Stimulated activated memory B cell treated with anti-CD40 and anti-IgM and Interleukin-4, amounts not matched to agents 10 μg/mL and 1 μg/mL and 100 μg/mL, for 72 hours (primary cell): Measurements from ENCODE around the gene MAPK9.
"Not testable (repeated sequence)": the region's sequence is repeated elsewhere in the genome, so short reads cannot be mapped to it uniquely, and the experiment has no call there.

Source experiments
- ATAC-seq: fragments of 150-1000 bp; cut with Tn5 transposase; 2 replicates; pipeline ENCODE4 v1.10.0; 2021
- H3K27ac Mint-ChIP-seq: one replicate; pipeline ENCODE4 v1.8.0; 2022; ENCODE audit warnings: mild to moderate bottlenecking, mixed read lengths
- H3K27me3 Mint-ChIP-seq: one replicate; pipeline ENCODE4 v1.8.0; 2022; ENCODE audit warnings: mixed read lengths
- H3K36me3 Mint-ChIP-seq: one replicate; pipeline ENCODE4 v1.8.0; 2022; ENCODE audit warnings: mixed read lengths
- H3K4me1 Mint-ChIP-seq: one replicate; pipeline ENCODE4 v1.8.0; 2022; ENCODE audit warnings: mixed read lengths
- H3K4me3 Mint-ChIP-seq: one replicate; pipeline ENCODE4 v1.8.0; 2022; ENCODE audit warnings: mild to moderate bottlenecking, moderate library complexity, mixed read lengths
- H3K9me3 Mint-ChIP-seq: one replicate; pipeline ENCODE4 v1.8.0; 2022; ENCODE audit warnings: mixed read lengths

MAPK9 gene

GRCh38 chr5:180212363-180213255, 79.3 kb downstream of the MAPK9 start:
- Mint-ChIP-seq H3K4me3 (no peak overlapping the region), H3K4me1 (peaks cover 13% of the 10 kb centered on the region)
- no peak for ATAC-seq

GRCh38 chr5:180211761-180212035, 80.2 kb downstream of the MAPK9 start:
- peaks cover 10% of the 10 kb centered on the region for H3K9me3 Mint-ChIP-seq
- H3K27me3 Mint-ChIP-seq, result peaks cover 57% of the 10 kb centered on the region
- no peak for ATAC-seq
- H3K27ac Mint-ChIP-seq, result no peak overlapping the region
- H3K4me1 Mint-ChIP-seq, result peaks cover 13% of the 10 kb centered on the region
- no peak overlapping the region for H3K4me3 Mint-ChIP-seq
- peaks cover 5% of the 10 kb centered on the region for H3K36me3 Mint-ChIP-seq

More at GRCh38 chr5:180212363-180213255, 79.3 kb downstream of the MAPK9 start:
- H3K9me3 Mint-ChIP-seq, result peaks cover 10% of the 10 kb centered on the region
- no peak overlapping the region for H3K27ac Mint-ChIP-seq
- H3K27me3 Mint-ChIP-seq, result peaks cover 48% of the 10 kb centered on the region
- peaks cover 5% of the 10 kb centered on the region for H3K36me3 Mint-ChIP-seq

- Mint-ChIP-seq H3K27ac (no peak overlapping the region), H3K9me3 (peaks cover 10% of the 10 kb centered on the region), H3K4me1 (peaks cover 13% of the 10 kb centered on the region), H3K36me3 (peaks cover 5% of the 10 kb centered on the region), H3K27me3 (peaks cover 62% of the 10 kb centered on the region), H3K4me3 (no peak overlapping the region)
- no peak for ATAC-seq
These were observed 80.7 kb downstream of the MAPK9 start for GRCh38 chr5:180210961-180211760.

- not testable (repeated sequence) for H3K4me3 Mint-ChIP-seq, H3K36me3 Mint-ChIP-seq, ATAC-seq, H3K27ac Mint-ChIP-seq, H3K9me3 Mint-ChIP-seq
- peaks cover 72% of the 10 kb centered on the region for H3K27me3 Mint-ChIP-seq
- H3K4me1 Mint-ChIP-seq, result peaks cover 13% of the 10 kb centered on the region
These were observed 81.8 kb downstream of the MAPK9 start for GRCh38 chr5:180210077-180210476.

- peak; percentile 79 for ATAC-seq
- Mint-ChIP-seq H3K36me3 (no peaks in the 10 kb centered on the region), H3K4me3 (peak within 1 kb of the TSS; percentile 69), H3K4me1 (peaks cover 13% of the 10 kb centered on the region), H3K27ac (no peak within 1 kb of the TSS), H3K27me3 (peaks cover 81% of the 10 kb centered on the region), H3K9me3 (peaks cover 6% of the 10 kb centered on the region)
These were observed 82.7 kb downstream of the MAPK9 start, which contains the start of gene RASGEF1C for GRCh38 chr5:180209137-180209581. RASGEF1C (minus strand) TSS chr5:180209211; CDS start chr5:180138052, 71,159 bp downstream.

- Mint-ChIP-seq H3K4me1 (peaks cover 13% of the 10 kb centered on the region), H3K27ac (no peak overlapping the region), H3K4me3 (peak overlapping the region; percentile 12), H3K36me3 (no peaks in the 10 kb centered on the region), H3K9me3 (no peaks in the 10 kb centered on the region), H3K27me3 (peaks cover 85% of the 10 kb centered on the region)
- ATAC-seq, result peak; percentile 29
These were observed 83.3 kb downstream of the MAPK9 start for GRCh38 chr5:180208435-180209081.

- H3K27ac Mint-ChIP-seq, result no peak overlapping the region
- H3K9me3 Mint-ChIP-seq, result no peaks in the 10 kb centered on the region
- no peak for ATAC-seq
- H3K4me3 Mint-ChIP-seq, result peak overlapping the region; percentile 12
- H3K36me3 Mint-ChIP-seq, result no peaks in the 10 kb centered on the region
- peaks cover 85% of the 10 kb centered on the region for H3K27me3 Mint-ChIP-seq
- H3K4me1 Mint-ChIP-seq, result peaks cover 13% of the 10 kb centered on the region
These were observed 83.8 kb downstream of the MAPK9 start for GRCh38 chr5:180208038-180208434.

- Mint-ChIP-seq H3K27me3 (peaks cover 80% of the 10 kb centered on the region), H3K4me3 (no peak overlapping the region), H3K9me3 (no peaks in the 10 kb centered on the region), H3K4me1 (peaks cover 13% of the 10 kb centered on the region), H3K27ac (no peak overlapping the region), H3K36me3 (no peaks in the 10 kb centered on the region)
- no peak for ATAC-seq
These were observed 84.3 kb downstream of the MAPK9 start for GRCh38 chr5:180207593-180207992.

- H3K9me3 Mint-ChIP-seq, result no peaks in the 10 kb centered on the region
- H3K4me1 Mint-ChIP-seq, result peaks cover 13% of the 10 kb centered on the region
- H3K27ac Mint-ChIP-seq, result no peak overlapping the region
- no peaks in the 10 kb centered on the region for H3K36me3 Mint-ChIP-seq
- H3K4me3 Mint-ChIP-seq, result no peak overlapping the region
- H3K27me3 Mint-ChIP-seq, result peaks cover 74% of the 10 kb centered on the region
- no peak for ATAC-seq
These were observed 84.9 kb downstream of the MAPK9 start for GRCh38 chr5:180206993-180207392.

GRCh38 chr5:180205916-180206315, 86.0 kb downstream of the MAPK9 start:
- H3K4me1 Mint-ChIP-seq, result peaks cover 13% of the 10 kb centered on the region
- no peak overlapping the region for H3K27ac Mint-ChIP-seq
- H3K36me3 Mint-ChIP-seq, result no peaks in the 10 kb centered on the region
- H3K9me3 Mint-ChIP-seq, result no peaks in the 10 kb centered on the region
- H3K27me3 Mint-ChIP-seq, result peaks cover 77% of the 10 kb centered on the region
- no peak overlapping the region for H3K4me3 Mint-ChIP-seq
- no peak for ATAC-seq

- no peak for ATAC-seq
- Mint-ChIP-seq H3K27me3 (peaks cover 76% of the 10 kb centered on the region), H3K36me3 (no peaks in the 10 kb centered on the region), H3K27ac (no peak overlapping the region), H3K9me3 (no peaks in the 10 kb centered on the region), H3K4me1 (peaks cover 8% of the 10 kb centered on the region), H3K4me3 (no peak overlapping the region)
These were observed 87.5 kb downstream of the MAPK9 start for GRCh38 chr5:180204276-180204819.

- H3K4me1 Mint-ChIP-seq, result peaks cover 2% of the 10 kb centered on the region
- no peaks in the 10 kb centered on the region for H3K9me3 Mint-ChIP-seq
- H3K4me3 Mint-ChIP-seq, result no peak overlapping the region
- no peaks in the 10 kb centered on the region for H3K36me3 Mint-ChIP-seq
- no peak for ATAC-seq
- H3K27ac Mint-ChIP-seq, result no peak overlapping the region
- H3K27me3 Mint-ChIP-seq, result peaks cover 77% of the 10 kb centered on the region
These were observed 88.8 kb downstream of the MAPK9 start for GRCh38 chr5:180202939-180203573.

- Mint-ChIP-seq H3K4me1 (no peaks in the 10 kb centered on the region), H3K9me3 (no peaks in the 10 kb centered on the region), H3K36me3 (no peaks in the 10 kb centered on the region), H3K27ac (no peak overlapping the region), H3K4me3 (no peak overlapping the region), H3K27me3 (peaks cover 75% of the 10 kb centered on the region)
- ATAC-seq, result no peak
These were observed 90.6 kb downstream of the MAPK9 start for GRCh38 chr5:180201051-180201987.

GRCh38 chr5:180199390-180199789, 92.5 kb downstream of the MAPK9 start:
- no peaks in the 10 kb centered on the region for H3K4me1 Mint-ChIP-seq
- H3K27me3 Mint-ChIP-seq, result peaks cover 60% of the 10 kb centered on the region
- no peak overlapping the region for H3K27ac Mint-ChIP-seq
- no peaks in the 10 kb centered on the region for H3K36me3 Mint-ChIP-seq
- H3K4me3 Mint-ChIP-seq, result no peak overlapping the region
- ATAC-seq, result no peak
- H3K9me3 Mint-ChIP-seq, result no peaks in the 10 kb centered on the region
